ENCODE results near the gene LIN52. TPM values are rescaled to one million over a fixed set of nuclear protein-coding genes. Genes with fewer than 3 reads are reported as not detected.

LIN52 gene
- polyA plus RNA-seq, 1 donor from 2014 or later, result 57.9 TPM

DNA sequence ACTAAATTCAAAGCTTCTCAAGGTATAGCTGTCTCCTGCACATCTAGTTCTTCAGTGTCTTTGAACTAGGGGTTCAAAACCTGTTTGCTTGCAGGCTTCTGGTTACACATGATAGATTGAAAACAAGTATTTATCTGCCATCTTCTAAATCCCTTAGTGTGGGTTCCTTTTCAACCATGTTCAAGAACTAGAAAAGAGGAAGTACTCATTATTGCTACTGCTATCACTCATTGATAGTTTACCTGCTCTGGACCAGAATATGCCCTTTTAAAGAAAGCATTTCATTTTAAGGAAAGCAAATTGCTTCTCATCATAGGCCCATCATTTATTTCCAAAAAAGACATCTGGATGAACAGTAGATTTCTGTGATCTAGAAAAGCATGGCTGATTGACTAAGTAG is 117.4 kb downstream of the LIN52 start:
- no peaks in the 10 kb centered on the region for H3K9me3 ChIP-seq (ENCODE audit: low read length)
- H3K79me2 ChIP-seq (replicated peaks; ENCODE audit: insufficient read depth, low read length), result no peaks in the 10 kb centered on the region
- no peaks in the 10 kb centered on the region for H3K9me2 ChIP-seq (ENCODE audit: insufficient read depth, low read length)
- no peak overlapping the region for H2AFZ ChIP-seq (ENCODE audit: low read depth, low read length)
- H3F3A ChIP-seq (ENCODE audit: insufficient read depth, low read length, poor library complexity, severe bottlenecking), result no peaks in the 10 kb centered on the region
- H3K27me3 ChIP-seq (ENCODE audit: insufficient read depth, low read depth, low read length), result no peaks in the 10 kb centered on the region
- H3K4me2 ChIP-seq (ENCODE audit: low read length), result no peak overlapping the region
- H3K36me3 ChIP-seq (ENCODE audit: insufficient read depth, low read length), result no peaks in the 10 kb centered on the region
- H4K20me1 ChIP-seq (ENCODE audit: insufficient read depth), result no peaks in the 10 kb centered on the region
- no peak overlapping the region for H3K27ac ChIP-seq (ENCODE audit: low read length)
- no peak overlapping the region for H3K9ac ChIP-seq (ENCODE audit: low read length)
- no peak overlapping the region for H3K4me3 ChIP-seq (ENCODE audit: low read length)
- TF ChIP-seq TAF1 (IDR thresholded peaks at IDR 0.05; ENCODE audit: low read depth), result no peak
- no peak for TF ChIP-seq POLR2AphosphoS5 (IDR thresholded peaks at IDR 0.05)
- no peak for TF ChIP-seq EP300 (conservative IDR thresholded peaks at IDR 0.05; ENCODE audit: poor library complexity, severe bottlenecking)
- no peak for TF ChIP-seq RAD21 (conservative IDR thresholded peaks at IDR 0.05)
- no peak for TF ChIP-seq EZH2 (IDR thresholded peaks at IDR 0.05; ENCODE audit: borderline replicate concordance, insufficient read depth, low read length, poor library complexity, severe bottlenecking)
- no peak for TF ChIP-seq MXI1 (conservative IDR thresholded peaks at IDR 0.05; ENCODE audit: poor library complexity, severe bottlenecking)
- TF ChIP-seq, protein P1, sequence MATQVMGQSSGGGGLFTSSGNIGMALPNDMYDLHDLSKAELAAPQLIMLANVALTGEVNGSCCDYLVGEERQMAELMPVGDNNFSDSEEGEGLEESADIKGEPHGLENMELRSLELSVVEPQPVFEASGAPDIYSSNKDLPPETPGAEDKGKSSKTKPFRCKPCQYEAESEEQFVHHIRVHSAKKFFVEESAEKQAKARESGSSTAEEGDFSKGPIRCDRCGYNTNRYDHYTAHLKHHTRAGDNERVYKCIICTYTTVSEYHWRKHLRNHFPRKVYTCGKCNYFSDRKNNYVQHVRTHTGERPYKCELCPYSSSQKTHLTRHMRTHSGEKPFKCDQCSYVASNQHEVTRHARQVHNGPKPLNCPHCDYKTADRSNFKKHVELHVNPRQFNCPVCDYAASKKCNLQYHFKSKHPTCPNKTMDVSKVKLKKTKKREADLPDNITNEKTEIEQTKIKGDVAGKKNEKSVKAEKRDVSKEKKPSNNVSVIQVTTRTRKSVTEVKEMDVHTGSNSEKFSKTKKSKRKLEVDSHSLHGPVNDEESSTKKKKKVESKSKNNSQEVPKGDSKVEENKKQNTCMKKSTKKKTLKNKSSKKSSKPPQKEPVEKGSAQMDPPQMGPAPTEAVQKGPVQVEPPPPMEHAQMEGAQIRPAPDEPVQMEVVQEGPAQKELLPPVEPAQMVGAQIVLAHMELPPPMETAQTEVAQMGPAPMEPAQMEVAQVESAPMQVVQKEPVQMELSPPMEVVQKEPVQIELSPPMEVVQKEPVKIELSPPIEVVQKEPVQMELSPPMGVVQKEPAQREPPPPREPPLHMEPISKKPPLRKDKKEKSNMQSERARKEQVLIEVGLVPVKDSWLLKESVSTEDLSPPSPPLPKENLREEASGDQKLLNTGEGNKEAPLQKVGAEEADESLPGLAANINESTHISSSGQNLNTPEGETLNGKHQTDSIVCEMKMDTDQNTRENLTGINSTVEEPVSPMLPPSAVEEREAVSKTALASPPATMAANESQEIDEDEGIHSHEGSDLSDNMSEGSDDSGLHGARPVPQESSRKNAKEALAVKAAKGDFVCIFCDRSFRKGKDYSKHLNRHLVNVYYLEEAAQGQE (IDR thresholded peaks at IDR 0.05; ENCODE audit: borderline replicate concordance), result no peak
- TF ChIP-seq, protein P2, sequence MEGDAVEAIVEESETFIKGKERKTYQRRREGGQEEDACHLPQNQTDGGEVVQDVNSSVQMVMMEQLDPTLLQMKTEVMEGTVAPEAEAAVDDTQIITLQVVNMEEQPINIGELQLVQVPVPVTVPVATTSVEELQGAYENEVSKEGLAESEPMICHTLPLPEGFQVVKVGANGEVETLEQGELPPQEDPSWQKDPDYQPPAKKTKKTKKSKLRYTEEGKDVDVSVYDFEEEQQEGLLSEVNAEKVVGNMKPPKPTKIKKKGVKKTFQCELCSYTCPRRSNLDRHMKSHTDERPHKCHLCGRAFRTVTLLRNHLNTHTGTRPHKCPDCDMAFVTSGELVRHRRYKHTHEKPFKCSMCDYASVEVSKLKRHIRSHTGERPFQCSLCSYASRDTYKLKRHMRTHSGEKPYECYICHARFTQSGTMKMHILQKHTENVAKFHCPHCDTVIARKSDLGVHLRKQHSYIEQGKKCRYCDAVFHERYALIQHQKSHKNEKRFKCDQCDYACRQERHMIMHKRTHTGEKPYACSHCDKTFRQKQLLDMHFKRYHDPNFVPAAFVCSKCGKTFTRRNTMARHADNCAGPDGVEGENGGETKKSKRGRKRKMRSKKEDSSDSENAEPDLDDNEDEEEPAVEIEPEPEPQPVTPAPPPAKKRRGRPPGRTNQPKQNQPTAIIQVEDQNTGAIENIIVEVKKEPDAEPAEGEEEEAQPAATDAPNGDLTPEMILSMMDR (IDR thresholded peaks at IDR 0.05; ENCODE audit: poor library complexity, severe bottlenecking), result no peak
- no peak for TF ChIP-seq SMC3 (conservative IDR thresholded peaks at IDR 0.05; ENCODE audit: poor library complexity)

DNA sequence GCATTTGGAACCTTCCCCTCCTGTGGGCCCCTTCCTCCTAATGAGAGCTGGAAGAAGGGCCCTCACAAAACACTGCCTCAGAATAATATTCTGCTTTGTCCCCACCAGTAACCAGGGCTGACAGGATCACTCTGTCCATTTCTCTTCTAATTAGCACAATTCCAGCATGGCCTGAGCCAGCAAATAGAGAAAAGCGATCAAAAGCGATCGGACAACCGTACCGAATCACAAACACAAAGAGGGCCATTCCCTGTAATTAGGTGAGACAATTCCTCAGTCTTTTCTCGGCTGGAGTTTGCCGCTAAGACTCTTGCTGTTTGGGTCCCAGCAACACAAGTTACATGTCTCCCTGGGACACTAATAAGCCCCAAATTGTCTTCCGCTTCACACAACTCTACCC is 118.9 kb downstream of the LIN52 start:
- Histone ChIP-seq H3K36me3 (ENCODE audit: insufficient read depth, low read length) (no peaks in the 10 kb centered on the region), H3K27me3 (ENCODE audit: insufficient read depth, low read depth, low read length) (no peaks in the 10 kb centered on the region), H3K4me2 (ENCODE audit: low read length) (no peak overlapping the region), H3K9ac (ENCODE audit: low read length) (no peak overlapping the region), H3K9me2 (ENCODE audit: insufficient read depth, low read length) (no peaks in the 10 kb centered on the region), H2AFZ (ENCODE audit: low read depth, low read length) (no peak overlapping the region), H3K27ac (ENCODE audit: low read length) (no peak overlapping the region), H3K79me2 (replicated peaks; ENCODE audit: insufficient read depth, low read length) (no peaks in the 10 kb centered on the region), H4K20me1 (ENCODE audit: insufficient read depth) (no peaks in the 10 kb centered on the region), H3K4me3 (ENCODE audit: low read length) (no peak overlapping the region), H3K9me3 (ENCODE audit: low read length) (no peaks in the 10 kb centered on the region), H3F3A (ENCODE audit: insufficient read depth, low read length, poor library complexity, severe bottlenecking) (no peaks in the 10 kb centered on the region)
- TF ChIP-seq EZH2 (IDR thresholded peaks at IDR 0.05; ENCODE audit: borderline replicate concordance, insufficient read depth, low read length, poor library complexity, severe bottlenecking) (no peak), RAD21 (conservative IDR thresholded peaks at IDR 0.05) (no peak), EP300 (conservative IDR thresholded peaks at IDR 0.05; ENCODE audit: poor library complexity, severe bottlenecking) (no peak), SMC3 (conservative IDR thresholded peaks at IDR 0.05; ENCODE audit: poor library complexity) (no peak), MXI1 (conservative IDR thresholded peaks at IDR 0.05; ENCODE audit: poor library complexity, severe bottlenecking) (no peak), POLR2AphosphoS5 (IDR thresholded peaks at IDR 0.05) (no peak), TAF1 (IDR thresholded peaks at IDR 0.05; ENCODE audit: low read depth) (no peak)
- TF ChIP-seq, protein P1 (IDR thresholded peaks at IDR 0.05; ENCODE audit: borderline replicate concordance), result no peak
- TF ChIP-seq, protein P2 (IDR thresholded peaks at IDR 0.05; ENCODE audit: poor library complexity, severe bottlenecking), result no peak
